Measurements from ENCODE around the gene SNRNP25.

The SNRNP25 gene

GRCh38 chr16:78444-79150 lies 25.0 kb downstream of the SNRNP25 start:
- DNase-seq = no peak

- no peak for DNase-seq
Measured at GRCh38 chr16:79151-80054, 25.8 kb downstream of the SNRNP25 start.

GRCh38 chr16:83060-83603 lies 29.5 kb downstream of the SNRNP25 start:
- DNase-seq = no peak

- DNase-seq = no peak
Measured at GRCh38 chr16:83781-84615, 30.4 kb downstream of the SNRNP25 start.

GRCh38 chr16:84718-85406 lies 31.2 kb downstream of the SNRNP25 start:
- peak; percentile 75 for DNase-seq

GRCh38 chr16:85407-85782 lies 31.8 kb downstream of the SNRNP25 start:
- DNase-seq = no peak

GRCh38 chr16:85865-86264 lies 32.2 kb downstream of the SNRNP25 start:
- DNase-seq = no peak

GRCh38 chr16:86483-86952 lies 32.9 kb downstream of the SNRNP25 start:
- no peak for DNase-seq

GRCh38 chr16:88613-89012 lies 35.0 kb downstream of the SNRNP25 start:
- DNase-seq = no peak

- DNase-seq = no peak
Measured at GRCh38 chr16:89391-90302, 36.0 kb downstream of the SNRNP25 start.

- no peak for DNase-seq
Measured at GRCh38 chr16:91484-91883, 37.9 kb downstream of the SNRNP25 start.

GRCh38 chr16:92431-93339 lies 39.1 kb downstream of the SNRNP25 start:
- no peak for DNase-seq

- no peak for DNase-seq
Measured at GRCh38 chr16:94918-95265, 41.3 kb downstream of the SNRNP25 start.

GRCh38 chr16:96935-97381 lies 43.3 kb downstream of the SNRNP25 start:
- DNase-seq = peak; percentile 76

GRCh38 chr16:97822-98221 lies 44.2 kb downstream of the SNRNP25 start:
- DNase-seq = no peak

GRCh38 chr16:100989-101388 lies 47.4 kb downstream of the SNRNP25 start:
- no peak for DNase-seq

GRCh38 chr16:101586-101985 lies 48.0 kb downstream of the SNRNP25 start:
- no peak for DNase-seq

- no peak for DNase-seq
Measured at GRCh38 chr16:102060-102855, 48.6 kb downstream of the SNRNP25 start.

- DNase-seq = no peak
Measured at GRCh38 chr16:104355-104754, 50.7 kb downstream of the SNRNP25 start.

Measured in amniotic stem cell (primary cell).